A549 (cell line): ENCODE measurements around the gene SAGE1.
"Not testable (repeated sequence)": the region's sequence is repeated elsewhere in the genome, so short reads cannot be mapped to it uniquely, and the experiment has no call there.

ENCODE experiments used
- CHD2 ChIP-seq: fragments of 150-350 bp; IDR thresholded peaks from 2 replicates; pipeline ENCODE4 v1.6.1; 2014; ENCODE audit warnings: low read length; ENCODE audit not compliant: partially characterized antibody
- EP300 ChIP-seq, 2 experiments: fragments of >200 bp; sonication (Bioruptor Twin); formaldehyde crosslinking; IDR thresholded peaks; 2 replicates in 1 of 2; 3 replicates in 1 of 2; pipeline ENCODE4 v1.6.1; 2016 to 2017
- POLR2A ChIP-seq: IDR thresholded peaks from 2 replicates; pipeline ENCODE4 v1.6.1; 2012; ENCODE audit warnings: mild to moderate bottlenecking, low read length
- RFX5 ChIP-seq: fragments of 450-650 bp; IDR thresholded peaks from 2 replicates; pipeline ENCODE4 v1.7.1; 2014; ENCODE audit warnings: antibody characterized with exemption, mild to moderate bottlenecking, moderate library complexity
- USF2 ChIP-seq: fragments of 450-650 bp; IDR thresholded peaks from 2 replicates; pipeline ENCODE4 v1.6.1; 2014; ENCODE audit warnings: antibody characterized with exemption
- ZNF302 ChIP-seq: fragments of 250-450 bp; sonication (Bioruptor Pico); IDR thresholded peaks from 2 replicates; pipeline ENCODE4 v1.9.0; 2021; ENCODE audit warnings: inconsistent platforms, mild to moderate bottlenecking, moderate library complexity
- TF ChIP-seq, protein P1 (sequence below): fragments of 250-450 bp; sonication (Bioruptor Pico); IDR thresholded peaks from 2 replicates; pipeline ENCODE4 v1.5.0; 2021; ENCODE audit warnings: mild to moderate bottlenecking, moderate library complexity, borderline replicate concordance
- TF ChIP-seq, protein P2 (sequence below): fragments of >200 bp; sonication (Bioruptor Twin); formaldehyde crosslinking; IDR thresholded peaks from 3 replicates; pipeline ENCODE4 v1.5.1; 2016

- TF ChIP-seq, protein P1, sequence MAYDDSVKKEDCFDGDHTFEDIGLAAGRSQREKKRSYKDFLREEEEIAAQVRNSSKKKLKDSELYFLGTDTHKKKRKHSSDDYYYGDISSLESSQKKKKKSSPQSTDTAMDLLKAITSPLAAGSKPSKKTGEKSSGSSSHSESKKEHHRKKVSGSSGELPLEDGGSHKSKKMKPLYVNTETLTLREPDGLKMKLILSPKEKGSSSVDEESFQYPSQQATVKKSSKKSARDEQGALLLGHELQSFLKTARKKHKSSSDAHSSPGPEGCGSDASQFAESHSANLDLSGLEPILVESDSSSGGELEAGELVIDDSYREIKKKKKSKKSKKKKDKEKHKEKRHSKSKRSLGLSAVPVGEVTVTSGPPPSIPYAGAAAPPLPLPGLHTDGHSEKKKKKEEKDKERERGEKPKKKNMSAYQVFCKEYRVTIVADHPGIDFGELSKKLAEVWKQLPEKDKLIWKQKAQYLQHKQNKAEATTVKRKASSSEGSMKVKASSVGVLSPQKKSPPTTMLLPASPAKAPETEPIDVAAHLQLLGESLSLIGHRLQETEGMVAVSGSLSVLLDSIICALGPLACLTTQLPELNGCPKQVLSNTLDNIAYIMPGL (CRISPR knock-in tag): not testable (repeated sequence)
- not testable (repeated sequence) for TF ChIP-seq EP300 (IDR thresholded peaks at IDR 0.05); USF2; RFX5; ZNF302 (CRISPR knock-in tag); POLR2A; CHD2
- TF ChIP-seq, protein P2, sequence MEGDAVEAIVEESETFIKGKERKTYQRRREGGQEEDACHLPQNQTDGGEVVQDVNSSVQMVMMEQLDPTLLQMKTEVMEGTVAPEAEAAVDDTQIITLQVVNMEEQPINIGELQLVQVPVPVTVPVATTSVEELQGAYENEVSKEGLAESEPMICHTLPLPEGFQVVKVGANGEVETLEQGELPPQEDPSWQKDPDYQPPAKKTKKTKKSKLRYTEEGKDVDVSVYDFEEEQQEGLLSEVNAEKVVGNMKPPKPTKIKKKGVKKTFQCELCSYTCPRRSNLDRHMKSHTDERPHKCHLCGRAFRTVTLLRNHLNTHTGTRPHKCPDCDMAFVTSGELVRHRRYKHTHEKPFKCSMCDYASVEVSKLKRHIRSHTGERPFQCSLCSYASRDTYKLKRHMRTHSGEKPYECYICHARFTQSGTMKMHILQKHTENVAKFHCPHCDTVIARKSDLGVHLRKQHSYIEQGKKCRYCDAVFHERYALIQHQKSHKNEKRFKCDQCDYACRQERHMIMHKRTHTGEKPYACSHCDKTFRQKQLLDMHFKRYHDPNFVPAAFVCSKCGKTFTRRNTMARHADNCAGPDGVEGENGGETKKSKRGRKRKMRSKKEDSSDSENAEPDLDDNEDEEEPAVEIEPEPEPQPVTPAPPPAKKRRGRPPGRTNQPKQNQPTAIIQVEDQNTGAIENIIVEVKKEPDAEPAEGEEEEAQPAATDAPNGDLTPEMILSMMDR: not testable (repeated sequence)
Measured at GRCh38 chrX:135888976-135889375, 4.5 kb upstream of the SAGE1 start.
